Limb (tissue), 2 donors: Measurements from ENCODE around the gene GRIK4.
"Not testable (repeated sequence)": the region's sequence is repeated elsewhere in the genome, so short reads cannot be mapped to it uniquely, and the experiment has no call there.

ENCODE experiments used
- DNase-seq, 2 donors: peaks; one replicate each; pipeline ENCODE4 v3.0.0-alpha.2; 2016; ENCODE audit errors: extremely low spot score in 2 of 2

GRIK4 gene

GRCh38 chr11:120977266-120978137, 466.0 kb downstream of the GRIK4 start:
- no peak for DNase-seq

GRCh38 chr11:120978701-120979100, 467.2 kb downstream of the GRIK4 start:
- no peak for DNase-seq

GRCh38 chr11:120985718-120986569, 474.4 kb downstream of the GRIK4 start:
- DNase-seq: peak; percentile 9 to 79

- no peak for DNase-seq
Observed at GRCh38 chr11:120988603-120989002, 477.1 kb downstream of the GRIK4 start.

- no peak for DNase-seq
Observed at GRCh38 chr11:120991830-120992686, 480.5 kb downstream of the GRIK4 start.

- no peak for DNase-seq
Observed at GRCh38 chr11:120994091-120994859, 482.7 kb downstream of the GRIK4 start.

- DNase-seq: no peak
Observed at GRCh38 chr11:120995184-120995583, 483.6 kb downstream of the GRIK4 start.

GRCh38 chr11:120996973-120997372, 485.4 kb downstream of the GRIK4 start:
- DNase-seq: no peak

GRCh38 chr11:120998581-120998980, 487.0 kb downstream of the GRIK4 start:
- DNase-seq: no peak

GRCh38 chr11:121004206-121004840, 492.8 kb downstream of the GRIK4 start:
- DNase-seq: no peak

- DNase-seq: no peak
Observed at GRCh38 chr11:121006922-121007321, 495.4 kb downstream of the GRIK4 start.

- DNase-seq: no peak
Observed at GRCh38 chr11:121008551-121008950, 497.0 kb downstream of the GRIK4 start.

GRCh38 chr11:121012091-121012490, 500.5 kb downstream of the GRIK4 start:
- no peak for DNase-seq

- no peak for DNase-seq
Observed at GRCh38 chr11:121018746-121019145, 507.2 kb downstream of the GRIK4 start.

GRCh38 chr11:121021718-121022117, 510.2 kb downstream of the GRIK4 start:
- DNase-seq: not testable (repeated sequence)

- peak; percentile 87 to 95 for DNase-seq
Observed at GRCh38 chr11:121023848-121024751, 512.6 kb downstream of the GRIK4 start, which contains the start of gene TBCEL. TSS of gene TBCEL (plus strand) at chr11:121024102. CDS start at chr11:121045691, 21,589 bp downstream.

GRCh38 chr11:121024989-121025388, 513.4 kb downstream of the GRIK4 start:
- DNase-seq: no peak

GRCh38 chr11:121029153-121029552, 517.6 kb downstream of the GRIK4 start:
- no peak for DNase-seq
